ENCODE data around the gene HIGD1B. TPM values are rescaled to one million over a fixed set of nuclear protein-coding genes. Genes with fewer than 3 reads are reported as not detected.

The HIGD1B gene
- total RNA-seq, 4 donors from 2014 or later = 1.1 to 2.5 (median 1.5) TPM

GRCh38 chr17:44865231-44865660, 17.6 kb downstream of the HIGD1B start:
- TF ChIP-seq POLR2A (IDR thresholded peaks at IDR 0.05) = no peak
- TF ChIP-seq CTCF (IDR thresholded peaks at IDR 0.05) = peak in 3 of 4 experiments; percentile 87 to 91 (median 87)
- peak; percentile 17 for TF ChIP-seq POLR2AphosphoS5 (IDR thresholded peaks at IDR 0.05)
- TF ChIP-seq EP300 (IDR thresholded peaks at IDR 0.05) = no peak
- no peaks in the 10 kb centered on the region for H3K27me3 ChIP-seq
- no peaks in the 10 kb centered on the region for H3K4me1 ChIP-seq
- H3K36me3 ChIP-seq = peaks cover 0 to 97% of the 10 kb centered on the region in 2 donors
- no peak overlapping the region for H3K4me3 ChIP-seq
- ATAC-seq = peak; percentile 56
- no peaks in the 10 kb centered on the region for H3K9me3 ChIP-seq
- peak overlapping the region in 2 of 4 donors; percentile 48 to 68 for H3K27ac ChIP-seq
- WGBS, 2 donors (ENCODE audit: low coverage in 1 of 2) = 10 to 30% methylated on average over 1 of the region's 1 CpG

GRCh38 chr17:44865931-44866330, 18.2 kb downstream of the HIGD1B start:
- no peaks in the 10 kb centered on the region for H3K9me3 ChIP-seq
- H3K36me3 ChIP-seq = peaks cover 0 to 97% of the 10 kb centered on the region in 2 donors
- 66 to 84% methylated on average over 5 to 6 of the region's 6 CpGs for WGBS, 2 donors (ENCODE audit: low coverage in 1 of 2)
- H3K4me1 ChIP-seq = no peaks in the 10 kb centered on the region
- H3K27ac ChIP-seq = peak overlapping the region in 2 of 4 donors; percentile 48 to 68
- no peaks in the 10 kb centered on the region for H3K27me3 ChIP-seq
- ATAC-seq = no peak
- H3K4me3 ChIP-seq = no peak overlapping the region
- TF ChIP-seq EP300 (IDR thresholded peaks at IDR 0.05) = no peak
- TF ChIP-seq POLR2A (IDR thresholded peaks at IDR 0.05) = no peak

- no peaks in the 10 kb centered on the region for H3K27me3 ChIP-seq
- peak overlapping the region in 3 of 4 donors; percentile 33 to 68 (median 56) for H3K27ac ChIP-seq
- TF ChIP-seq POLR2A (IDR thresholded peaks at IDR 0.05) (no peak), EP300 (IDR thresholded peaks at IDR 0.05) (no peak), CTCF (IDR thresholded peaks at IDR 0.05) (no peak), POLR2AphosphoS5 (IDR thresholded peaks at IDR 0.05) (peak; percentile 36)
- H3K9me3 ChIP-seq = no peaks in the 10 kb centered on the region
- WGBS, 2 donors (ENCODE audit: low coverage in 1 of 2) = 60 to 62% methylated on average over 1 to 3 of the region's 3 CpGs
- H3K4me1 ChIP-seq = peaks cover 0 to 5% (median 0%) of the 10 kb centered on the region in 3 donors
- H3K36me3 ChIP-seq = peaks cover 0 to 97% of the 10 kb centered on the region in 2 donors
- peak; percentile 30 for ATAC-seq
- H3K4me3 ChIP-seq = no peak overlapping the region
Measured at GRCh38 chr17:44867841-44868240, 20.2 kb downstream of the HIGD1B start.

- Histone ChIP-seq H3K4me1 (peaks cover 0 to 5% (median 0%) of the 10 kb centered on the region in 3 donors), H3K4me3 (no peak overlapping the region), H3K27me3 (no peaks in the 10 kb centered on the region), H3K36me3 (peaks cover 0 to 99% of the 10 kb centered on the region in 2 donors), H3K9me3 (no peaks in the 10 kb centered on the region), H3K27ac (peak overlapping the region in 2 of 4 donors; percentile 50 to 52)
- no peak for ATAC-seq
- WGBS, 2 donors (ENCODE audit: low coverage in 1 of 2) = 100% methylated on average over 1 of the region's 12 CpGs; no CpG with 5 or more reads in 1 of the 2 donors
- TF ChIP-seq POLR2AphosphoS5 (IDR thresholded peaks at IDR 0.05) = no peak
- no peak for TF ChIP-seq CTCF (IDR thresholded peaks at IDR 0.05)
- no peak for TF ChIP-seq EP300 (IDR thresholded peaks at IDR 0.05)
- TF ChIP-seq POLR2A (IDR thresholded peaks at IDR 0.05) = no peak
Measured at GRCh38 chr17:44871556-44871955, 23.9 kb downstream of the HIGD1B start.

- Histone ChIP-seq H3K27ac (peak overlapping the region in 2 of 4 donors; percentile 50 to 52), H3K36me3 (peaks cover 0 to 99% of the 10 kb centered on the region in 2 donors), H3K4me3 (no peak overlapping the region), H3K9me3 (no peaks in the 10 kb centered on the region), H3K4me1 (peaks cover 0 to 5% (median 0%) of the 10 kb centered on the region in 3 donors), H3K27me3 (no peaks in the 10 kb centered on the region)
- 71 to 86% methylated on average over 5 of the region's 9 CpGs for WGBS, 2 donors (ENCODE audit: low coverage in 1 of 2)
- ATAC-seq = peak; percentile 91
- TF ChIP-seq POLR2A (IDR thresholded peaks at IDR 0.05) (no peak), EP300 (IDR thresholded peaks at IDR 0.05) (no peak), POLR2AphosphoS5 (IDR thresholded peaks at IDR 0.05) (peak; percentile 91), CTCF (IDR thresholded peaks at IDR 0.05) (no peak)
Measured at GRCh38 chr17:44872131-44872768, 24.6 kb downstream of the HIGD1B start.
